Skeletal muscle satellite cell (primary cell): ENCODE results near the gene ITGBL1.

Experiments
- H3K27me3 ChIP-seq: 2 replicates; pipeline ENCODE4 v1.7.0; 2013; ENCODE audit warnings: low read length; ENCODE audit not compliant: control insufficient read depth, insufficient read depth
- H3K36me3 ChIP-seq: 2 replicates; pipeline ENCODE4 v1.7.0; 2013; ENCODE audit warnings: mild to moderate bottlenecking, control low read depth, low read length; ENCODE audit not compliant: insufficient read depth
- H3K4me1 ChIP-seq: 2 replicates; pipeline ENCODE4 v1.7.0; 2013; ENCODE audit warnings: low read length; ENCODE audit not compliant: control insufficient read depth, insufficient read depth
- H3K4me2 ChIP-seq: 2 replicates; pipeline ENCODE4 v1.7.0; 2013; ENCODE audit warnings: mild to moderate bottlenecking, low read length
- H3K4me3 ChIP-seq: 2 replicates; pipeline ENCODE4 v1.7.0; 2013; ENCODE audit warnings: low read length
- H3K9ac ChIP-seq: 2 replicates; pipeline ENCODE4 v1.7.0; 2013; ENCODE audit warnings: mild to moderate bottlenecking, low read depth, low read length, moderate library complexity
- H3K9me3 ChIP-seq: replicated peaks from 2 replicates; pipeline ENCODE4 v1.7.0; 2013; ENCODE audit warnings: mild to moderate bottlenecking, control low read depth, low read length

Gene ITGBL1

DNA sequence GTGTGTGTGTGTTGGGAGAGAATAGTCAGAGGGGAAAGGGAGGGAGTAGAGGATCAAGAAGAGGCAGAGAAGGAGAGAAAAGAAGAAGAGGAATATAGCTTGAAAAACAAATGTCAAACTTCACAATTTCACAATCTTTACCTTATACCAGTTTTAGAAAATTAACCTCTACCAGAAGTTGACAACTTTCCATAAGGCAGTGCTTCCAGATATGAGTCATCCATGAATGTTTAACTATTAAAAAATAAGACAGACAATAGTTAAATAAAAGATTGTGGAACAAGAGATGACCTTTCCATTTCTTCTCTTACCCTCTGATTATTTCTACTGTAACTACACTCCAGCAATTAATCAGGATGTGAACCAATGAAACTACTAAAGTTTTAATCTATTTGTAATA is 229.4 kb downstream of the ITGBL1 start:
- Histone ChIP-seq H3K4me2 (no peak overlapping the region), H3K9me3 (no peaks in the 10 kb centered on the region), H3K9ac (no peak overlapping the region), H3K27me3 (no peaks in the 10 kb centered on the region), H3K4me1 (peaks cover 31% of the 10 kb centered on the region), H3K36me3 (peaks cover 3% of the 10 kb centered on the region), H3K4me3 (no peak overlapping the region)

DNA sequence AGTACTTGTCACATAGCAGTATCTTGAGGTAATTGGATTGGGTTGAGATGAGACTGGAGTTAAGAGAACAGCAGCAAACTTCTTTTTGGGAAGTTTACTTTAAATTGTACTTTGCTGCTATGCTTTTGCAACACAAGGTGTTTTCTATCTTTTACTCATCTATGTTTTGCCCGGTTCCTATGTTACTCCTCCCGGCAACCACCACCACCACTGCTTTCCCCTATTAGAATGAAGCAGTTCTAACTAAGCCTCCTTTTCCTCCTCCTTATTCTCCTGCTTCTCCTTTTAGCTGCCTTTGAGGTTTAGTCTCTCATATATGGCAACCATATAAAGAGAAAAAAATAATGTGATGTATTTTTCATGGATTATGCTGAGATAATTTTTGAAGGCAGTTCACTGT is 233.5 kb downstream of the ITGBL1 start:
- Histone ChIP-seq H3K36me3 (peaks cover 7% of the 10 kb centered on the region), H3K4me1 (peaks cover 36% of the 10 kb centered on the region), H3K27me3 (no peaks in the 10 kb centered on the region), H3K9ac (no peak overlapping the region), H3K4me2 (no peak overlapping the region), H3K4me3 (no peak overlapping the region), H3K9me3 (no peaks in the 10 kb centered on the region)

- Histone ChIP-seq H3K4me1 (peaks cover 13% of the 10 kb centered on the region), H3K27me3 (no peaks in the 10 kb centered on the region), H3K9me3 (no peaks in the 10 kb centered on the region), H3K9ac (no peak overlapping the region), H3K4me2 (no peak overlapping the region), H3K4me3 (no peak overlapping the region), H3K36me3 (peaks cover 44% of the 10 kb centered on the region)
These were observed 238.4 kb downstream of the ITGBL1 start for GRCh38 chr13:101690871-101691270.

DNA sequence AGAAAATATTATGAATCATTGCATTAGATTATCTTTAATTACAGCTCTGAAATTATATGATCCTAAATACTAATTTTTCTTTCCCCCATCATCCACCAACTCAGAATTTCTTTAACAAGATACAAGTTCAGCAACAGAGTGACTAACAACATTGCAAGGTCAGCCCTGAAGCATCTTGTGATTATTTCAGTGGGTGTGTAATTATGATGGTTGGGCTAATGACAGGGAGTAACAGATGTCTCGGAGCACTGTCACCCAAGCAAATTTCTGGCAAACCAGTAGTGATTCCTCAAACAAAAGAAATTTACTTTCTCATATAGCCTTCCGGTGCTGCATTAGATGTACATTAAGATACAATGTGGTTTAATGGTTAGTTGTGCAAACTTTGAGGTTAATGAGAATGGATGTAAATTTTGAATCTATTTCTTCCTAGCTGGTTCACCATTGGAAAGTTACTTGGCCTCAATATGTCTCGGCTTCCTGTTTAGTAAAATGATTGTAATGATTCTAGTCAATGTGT is 238.9 kb downstream of the ITGBL1 start:
- no peak overlapping the region for H3K4me2 ChIP-seq
- H3K27me3 ChIP-seq: no peaks in the 10 kb centered on the region
- no peak overlapping the region for H3K4me3 ChIP-seq
- H3K9me3 ChIP-seq: no peaks in the 10 kb centered on the region
- no peak overlapping the region for H3K9ac ChIP-seq
- peaks cover 49% of the 10 kb centered on the region for H3K36me3 ChIP-seq
- H3K4me1 ChIP-seq: peaks cover 13% of the 10 kb centered on the region

- Histone ChIP-seq H3K9me3 (no peaks in the 10 kb centered on the region), H3K4me1 (peaks cover 46% of the 10 kb centered on the region), H3K9ac (no peak overlapping the region), H3K27me3 (no peaks in the 10 kb centered on the region), H3K4me2 (no peak overlapping the region), H3K36me3 (peaks cover 72% of the 10 kb centered on the region), H3K4me3 (no peak overlapping the region)
These were observed 243.5 kb downstream of the ITGBL1 start for GRCh38 chr13:101695870-101696516.

DNA sequence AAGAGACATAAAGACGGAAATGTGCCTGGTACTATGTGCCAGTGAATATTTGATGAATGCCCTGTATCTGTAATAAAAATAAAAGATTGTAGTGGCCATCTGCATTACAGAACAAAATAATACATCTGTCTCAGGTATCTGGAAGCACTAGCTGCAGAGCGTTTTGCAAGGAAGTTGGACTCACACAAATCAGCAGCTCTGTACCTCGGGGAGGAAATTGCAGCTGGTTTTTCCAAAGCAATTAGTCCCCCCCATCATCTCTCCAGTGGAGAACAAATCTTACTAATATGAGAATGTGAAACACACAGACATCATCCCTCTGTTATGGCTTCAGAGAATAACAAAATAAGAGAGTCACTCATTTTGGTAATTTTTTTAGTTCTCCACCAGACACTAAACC is 245.3 kb downstream of the ITGBL1 start:
- Histone ChIP-seq H3K27me3 (no peaks in the 10 kb centered on the region), H3K4me3 (no peak overlapping the region), H3K36me3 (peaks cover 65% of the 10 kb centered on the region), H3K9ac (no peak overlapping the region), H3K9me3 (no peaks in the 10 kb centered on the region), H3K4me1 (peaks cover 42% of the 10 kb centered on the region), H3K4me2 (no peak overlapping the region)

DNA sequence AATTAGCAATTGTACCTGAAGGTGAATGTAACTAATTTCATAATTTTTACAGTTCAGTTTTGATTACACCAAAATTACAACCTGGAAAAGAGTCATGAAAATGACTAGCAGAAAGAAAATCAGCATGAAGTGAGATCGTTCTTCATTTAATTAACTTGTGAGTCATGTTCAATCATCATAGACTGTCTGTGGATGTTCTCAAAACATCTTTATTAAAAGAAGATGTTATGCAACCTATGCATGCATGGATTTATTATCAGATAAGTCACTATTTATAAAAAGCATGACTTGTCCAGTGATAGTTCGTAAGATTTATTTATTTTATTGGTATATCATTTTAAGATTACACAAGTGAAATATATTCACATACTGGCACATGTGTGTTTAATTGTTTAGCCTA is 245.9 kb downstream of the ITGBL1 start:
- no peaks in the 10 kb centered on the region for H3K27me3 ChIP-seq
- no peak overlapping the region for H3K9ac ChIP-seq
- no peaks in the 10 kb centered on the region for H3K9me3 ChIP-seq
- H3K4me1 ChIP-seq: peaks cover 42% of the 10 kb centered on the region
- peaks cover 58% of the 10 kb centered on the region for H3K36me3 ChIP-seq
- H3K4me2 ChIP-seq: peak overlapping the region; percentile 5
- no peak overlapping the region for H3K4me3 ChIP-seq

GRCh38 chr13:101700598-101700997 is 248.1 kb downstream of the ITGBL1 start:
- Histone ChIP-seq H3K36me3 (peaks cover 43% of the 10 kb centered on the region), H3K27me3 (no peaks in the 10 kb centered on the region), H3K4me1 (peaks cover 46% of the 10 kb centered on the region), H3K4me2 (peak overlapping the region; percentile 23), H3K9me3 (no peaks in the 10 kb centered on the region), H3K9ac (peak overlapping the region; percentile 28), H3K4me3 (no peak overlapping the region)

GRCh38 chr13:101703081-101703480 is 250.6 kb downstream of the ITGBL1 start:
- Histone ChIP-seq H3K9ac (no peak overlapping the region), H3K9me3 (no peaks in the 10 kb centered on the region), H3K36me3 (peaks cover 35% of the 10 kb centered on the region), H3K4me2 (no peak overlapping the region), H3K27me3 (no peaks in the 10 kb centered on the region), H3K4me1 (peaks cover 55% of the 10 kb centered on the region), H3K4me3 (no peak overlapping the region)

DNA sequence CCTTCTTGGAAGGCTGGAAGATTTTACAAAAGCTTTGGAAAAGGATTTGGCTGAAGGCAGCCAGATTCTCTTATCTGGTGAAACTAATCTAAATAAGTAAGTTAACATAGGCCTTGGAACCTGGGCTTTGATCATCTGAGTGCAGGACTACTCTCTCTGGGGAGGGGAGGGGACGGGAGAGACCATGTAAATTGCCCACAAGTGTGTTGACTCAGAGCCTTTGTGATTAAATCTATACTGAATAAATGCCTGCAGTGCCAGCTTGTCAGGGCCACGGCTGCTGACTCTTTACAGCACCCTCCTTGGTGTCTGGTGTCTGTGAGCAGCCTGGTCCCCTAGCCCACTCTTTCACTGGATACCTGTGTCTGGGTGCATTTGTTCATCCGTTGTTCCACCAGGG is 251.4 kb downstream of the ITGBL1 start:
- Histone ChIP-seq H3K9ac (no peak overlapping the region), H3K4me3 (no peak overlapping the region), H3K9me3 (no peaks in the 10 kb centered on the region), H3K4me1 (peaks cover 47% of the 10 kb centered on the region), H3K4me2 (no peak overlapping the region), H3K27me3 (no peaks in the 10 kb centered on the region), H3K36me3 (peaks cover 39% of the 10 kb centered on the region)

DNA sequence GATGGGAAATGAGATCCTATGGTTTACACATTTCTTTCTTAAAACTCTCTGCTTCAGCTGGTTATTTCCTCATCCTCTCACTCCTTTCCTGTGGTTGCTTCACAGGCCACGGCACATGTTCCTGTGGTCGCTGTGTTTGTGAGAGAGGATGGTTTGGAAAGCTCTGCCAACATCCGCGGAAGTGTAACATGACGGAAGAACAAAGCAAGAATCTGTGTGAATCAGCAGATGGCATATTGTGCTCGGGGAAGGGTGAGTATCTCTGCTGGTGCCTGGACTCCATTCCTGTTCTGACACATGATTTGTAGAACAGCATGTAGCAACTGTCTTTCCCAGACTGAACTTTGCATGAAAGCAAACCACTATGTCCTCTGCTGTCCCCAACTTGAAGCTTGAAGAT is 254.2 kb downstream of the ITGBL1 start:
- H3K9me3 ChIP-seq: no peaks in the 10 kb centered on the region
- peaks cover 27% of the 10 kb centered on the region for H3K4me1 ChIP-seq
- peaks cover 47% of the 10 kb centered on the region for H3K36me3 ChIP-seq
- no peak overlapping the region for H3K4me3 ChIP-seq
- H3K4me2 ChIP-seq: peak overlapping the region; percentile 20
- no peaks in the 10 kb centered on the region for H3K27me3 ChIP-seq
- peak overlapping the region; percentile 33 for H3K9ac ChIP-seq

- H3K36me3 ChIP-seq: peaks cover 56% of the 10 kb centered on the region
- H3K4me2 ChIP-seq: no peak overlapping the region
- H3K9me3 ChIP-seq: no peaks in the 10 kb centered on the region
- H3K4me1 ChIP-seq: peaks cover 28% of the 10 kb centered on the region
- H3K27me3 ChIP-seq: no peaks in the 10 kb centered on the region
- no peak overlapping the region for H3K4me3 ChIP-seq
- H3K9ac ChIP-seq: no peak overlapping the region
These were observed 255.2 kb downstream of the ITGBL1 start for GRCh38 chr13:101707659-101708058.
